ELF-1 (cell line): ENCODE results near the gene RD3L.
A peak's percentile ranks its signal among the peaks of the same experiment; 100 is the strongest.

Source experiments
- DNase-seq: peaks from one replicate; pipeline ENCODE4 v3.0.0-alpha.2; 2016; ENCODE audit warnings: low read depth, low spot score

RD3L gene

DNA sequence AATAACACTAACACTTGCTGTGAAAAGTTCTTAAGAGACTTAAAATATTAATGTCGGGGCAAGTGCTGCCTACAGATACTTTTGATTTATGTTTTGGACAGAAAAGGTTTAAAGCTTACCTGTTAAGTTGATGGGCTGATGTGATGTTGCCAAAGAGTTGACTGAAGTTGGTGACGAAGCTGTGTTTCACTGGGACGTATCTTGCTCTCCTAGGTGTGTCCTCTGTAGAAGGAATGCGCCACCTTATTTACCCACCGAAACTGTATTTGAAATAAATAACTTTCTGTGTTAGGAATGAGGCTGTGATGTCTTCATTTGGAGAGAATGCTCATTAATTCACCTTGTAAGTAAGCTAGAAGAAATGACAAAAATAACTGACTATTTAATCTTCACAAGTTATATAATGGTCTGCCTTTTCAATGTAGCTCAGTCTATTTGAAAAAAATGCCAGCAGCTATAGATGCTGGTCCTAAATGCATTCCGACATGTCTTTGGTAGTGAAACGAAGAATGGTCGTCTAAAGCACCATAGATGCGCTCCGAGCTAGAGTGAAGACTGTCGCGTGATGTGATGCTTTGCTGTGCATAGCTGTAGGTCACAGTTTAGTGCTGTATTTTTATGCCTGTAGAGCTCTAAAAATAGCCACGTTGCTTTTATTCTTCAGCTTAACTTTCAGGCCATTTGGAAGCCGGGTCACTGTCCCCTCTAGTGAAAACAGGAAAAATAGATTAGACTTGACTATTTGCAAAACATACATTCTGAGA is at the start of gene RD3L:
RD3L (minus strand) TSS at position 557 of the 764 bp plus-strand sequence. CDS start 834 bp downstream, outside the sequence.
- no peak for DNase-seq

DNA sequence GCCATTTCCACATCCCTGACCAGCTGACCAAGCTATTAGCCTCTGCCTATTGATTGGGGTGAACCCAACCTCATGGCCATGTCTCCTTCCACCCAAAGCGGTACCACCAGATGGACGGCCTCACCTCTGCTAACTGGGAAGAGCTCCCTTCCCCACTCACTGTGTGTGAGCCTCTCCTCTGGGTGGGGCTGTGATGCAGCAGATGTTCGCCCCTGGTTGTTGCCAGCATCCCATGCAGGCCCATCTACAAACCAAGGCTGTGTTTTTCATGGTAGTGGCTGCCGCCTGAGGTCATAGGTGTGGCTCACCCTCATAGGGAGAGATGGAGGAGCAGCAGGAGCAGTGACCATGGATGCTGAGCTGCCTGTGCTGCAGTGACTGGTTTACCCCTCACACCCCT is 47.6 kb upstream of the RD3L start:
- no peak for DNase-seq

DNA sequence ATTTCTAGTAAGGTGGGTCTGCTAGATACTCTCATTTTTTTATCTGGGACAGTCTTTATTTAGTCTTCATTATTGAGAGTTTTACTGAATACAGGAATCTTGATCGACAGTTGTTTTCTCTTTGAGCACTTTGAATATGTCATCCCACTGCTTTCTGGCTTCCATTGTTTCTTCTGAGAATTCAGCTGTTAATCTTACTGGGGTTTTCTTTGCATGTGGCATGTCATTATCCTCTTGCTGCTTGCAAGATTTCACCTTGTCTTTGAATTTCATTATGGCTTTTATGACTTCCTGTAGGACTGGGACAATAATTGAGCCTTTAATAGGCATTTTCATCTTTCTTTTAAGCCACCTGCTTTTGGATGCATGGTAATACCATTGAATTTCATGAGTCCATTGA is 46.7 kb upstream of the RD3L start:
- no peak for DNase-seq

DNA sequence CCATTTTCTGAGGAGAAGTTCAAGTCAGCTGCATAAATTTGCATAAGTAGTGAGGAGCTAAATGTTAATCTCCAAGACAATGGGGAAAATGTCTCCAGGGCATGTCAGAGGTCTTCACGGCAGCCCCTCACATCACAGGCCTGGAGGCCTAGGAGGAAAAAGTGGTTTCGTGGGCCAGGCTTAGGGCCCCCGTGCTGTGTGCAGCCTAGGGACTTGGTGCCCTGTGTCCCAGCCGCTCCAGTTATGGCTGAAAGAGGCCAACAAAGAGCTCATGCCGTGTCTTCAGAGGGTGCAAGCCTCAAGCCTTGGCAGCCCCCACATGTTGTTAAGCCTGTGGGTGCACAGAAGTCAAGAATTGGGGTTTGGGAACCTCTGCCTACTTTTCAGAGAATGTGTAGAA is 41.9 kb upstream of the RD3L start:
- no peak for DNase-seq

DNA sequence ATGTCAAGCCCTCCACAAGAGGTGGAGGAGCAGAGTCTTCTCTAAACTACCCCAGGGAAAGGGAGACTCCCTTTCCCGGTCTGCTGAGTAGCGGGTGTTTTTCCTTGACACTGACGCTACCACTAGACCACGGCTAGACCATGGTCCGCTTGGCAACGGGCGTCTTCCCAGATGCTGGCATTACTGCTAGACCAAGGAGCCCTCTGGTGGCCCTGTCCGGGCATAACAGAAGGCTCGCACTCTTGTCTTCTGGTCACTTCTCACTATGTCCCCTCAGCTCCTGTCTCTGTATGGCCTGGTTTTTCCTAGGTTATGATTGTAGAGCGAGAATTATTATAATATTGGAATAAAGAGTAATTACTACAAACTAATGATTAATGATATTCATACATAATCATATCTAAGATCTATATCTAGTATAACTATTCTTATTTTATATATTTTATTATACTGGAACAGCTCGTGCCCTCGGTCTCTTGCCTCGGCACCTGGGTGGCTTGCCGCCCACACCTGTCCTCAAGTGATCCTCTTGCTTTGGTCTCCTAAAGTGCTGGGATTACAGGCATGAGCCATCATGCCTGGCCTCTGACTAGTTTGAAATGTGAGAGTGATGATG is 38.4 kb upstream of the RD3L start:
- peak; percentile 40 for DNase-seq

DNA sequence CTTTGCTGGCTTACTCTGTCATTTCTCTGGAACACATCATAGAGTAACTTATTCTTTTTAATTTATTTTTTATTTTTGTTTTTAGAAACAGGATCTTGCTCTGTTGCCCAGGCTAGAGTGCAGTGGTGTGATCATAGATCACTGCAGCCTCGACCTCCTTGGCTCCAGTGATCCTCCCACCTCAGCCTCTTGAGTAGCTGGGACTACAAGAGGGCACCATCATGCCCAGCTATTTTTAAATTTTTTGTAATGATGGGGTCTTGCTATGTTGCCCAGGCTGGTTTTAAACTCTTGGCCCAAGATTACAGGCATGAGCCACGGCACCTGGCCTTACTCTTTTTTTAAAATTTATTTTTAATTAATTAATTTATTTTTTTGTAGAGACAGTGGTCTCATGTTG is 32.2 kb upstream of the RD3L start:
- no peak for DNase-seq

DNA sequence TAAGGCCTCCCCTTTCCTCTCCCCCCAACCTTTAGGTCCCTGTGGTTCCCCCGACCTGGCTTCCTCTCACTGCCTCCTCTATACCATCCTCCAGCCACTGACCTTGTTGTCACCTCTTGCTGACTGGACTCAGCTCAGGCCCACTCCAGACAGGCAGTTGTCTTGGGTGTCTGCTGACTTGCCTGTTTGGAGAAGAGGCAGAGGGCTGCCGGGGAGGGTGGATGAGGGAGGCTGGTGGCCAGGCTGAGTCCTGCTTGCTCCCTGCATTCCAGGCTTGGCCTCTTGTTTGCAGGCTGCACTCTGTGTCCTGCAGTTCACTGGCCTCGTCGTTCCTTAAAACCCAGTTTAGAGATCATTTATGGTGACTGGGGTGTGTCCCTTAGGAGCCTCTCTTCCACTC is 31.0 kb upstream of the RD3L start:
- DNase-seq = peak; percentile 15

DNA sequence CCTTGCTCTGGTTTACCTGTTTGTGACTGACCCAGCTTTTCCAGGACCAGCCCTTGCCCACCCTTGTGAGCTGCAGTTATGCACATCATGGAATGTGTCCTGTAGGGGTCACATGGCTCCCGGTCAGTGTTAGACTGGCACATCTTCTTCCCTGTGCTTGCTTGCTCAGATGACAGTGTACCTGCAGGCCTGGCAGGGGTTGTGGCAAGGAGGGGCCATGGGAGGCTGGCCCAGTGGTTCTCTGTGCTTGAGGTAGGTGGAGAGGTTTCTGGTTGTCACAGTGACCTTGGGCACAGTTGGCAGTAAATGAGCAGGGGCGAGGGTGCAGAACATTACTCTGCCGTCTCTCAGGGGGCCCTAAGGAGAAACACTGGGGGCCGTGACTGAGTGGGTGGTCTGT is 27.6 kb upstream of the RD3L start:
- no peak for DNase-seq

DNA sequence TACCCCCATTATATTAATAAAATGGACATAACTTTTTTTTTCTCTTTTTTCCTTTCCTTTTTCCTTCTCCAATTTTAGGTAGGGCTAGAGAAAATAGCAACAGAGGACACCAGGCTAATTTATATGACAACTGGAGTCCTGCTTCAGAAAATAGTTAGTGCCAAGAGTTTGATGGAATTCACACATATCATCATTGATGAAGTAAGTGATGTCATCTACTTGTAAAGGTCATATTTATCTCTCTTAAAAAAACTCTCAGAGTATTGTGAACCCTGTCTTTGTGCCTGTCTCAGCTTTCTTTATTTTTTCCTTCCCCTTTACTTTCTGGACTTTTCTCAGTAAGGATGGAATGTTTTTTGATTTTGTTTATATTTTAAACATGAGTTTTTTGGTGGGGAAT is 24.3 kb upstream of the RD3L start:
- DNase-seq = no peak

DNA sequence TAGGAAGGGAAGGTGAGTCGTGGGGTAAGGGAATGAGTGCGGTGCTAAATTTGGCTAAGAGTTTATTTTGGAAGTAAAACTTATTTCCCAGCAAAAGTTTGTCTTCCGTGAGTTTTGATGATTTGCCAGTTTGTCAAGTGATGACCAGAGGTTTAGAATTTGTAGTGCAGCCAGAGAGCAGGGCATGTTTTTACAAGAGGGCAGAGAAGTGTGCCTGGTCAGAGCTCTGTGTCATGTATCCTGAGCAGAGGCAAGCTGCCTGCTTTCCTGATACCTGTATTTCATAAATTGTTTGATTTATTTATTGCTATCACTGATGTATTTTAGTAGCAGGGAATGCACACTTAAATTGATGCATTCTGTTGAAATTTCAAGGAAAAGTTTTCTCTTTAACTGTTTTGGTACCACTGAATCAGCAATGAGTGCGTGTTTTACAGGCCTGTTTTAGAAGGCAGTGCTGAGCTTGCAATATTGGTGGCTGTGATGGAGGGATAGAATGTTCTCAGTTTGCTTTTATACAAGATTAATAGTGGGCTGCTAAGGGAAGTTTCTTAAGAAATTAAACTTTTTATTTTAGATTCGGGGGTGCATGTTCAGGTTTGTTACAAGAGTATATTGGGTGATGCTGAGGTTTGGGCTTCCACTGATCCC is 19.7 kb upstream of the RD3L start:
- DNase-seq = no peak

DNA sequence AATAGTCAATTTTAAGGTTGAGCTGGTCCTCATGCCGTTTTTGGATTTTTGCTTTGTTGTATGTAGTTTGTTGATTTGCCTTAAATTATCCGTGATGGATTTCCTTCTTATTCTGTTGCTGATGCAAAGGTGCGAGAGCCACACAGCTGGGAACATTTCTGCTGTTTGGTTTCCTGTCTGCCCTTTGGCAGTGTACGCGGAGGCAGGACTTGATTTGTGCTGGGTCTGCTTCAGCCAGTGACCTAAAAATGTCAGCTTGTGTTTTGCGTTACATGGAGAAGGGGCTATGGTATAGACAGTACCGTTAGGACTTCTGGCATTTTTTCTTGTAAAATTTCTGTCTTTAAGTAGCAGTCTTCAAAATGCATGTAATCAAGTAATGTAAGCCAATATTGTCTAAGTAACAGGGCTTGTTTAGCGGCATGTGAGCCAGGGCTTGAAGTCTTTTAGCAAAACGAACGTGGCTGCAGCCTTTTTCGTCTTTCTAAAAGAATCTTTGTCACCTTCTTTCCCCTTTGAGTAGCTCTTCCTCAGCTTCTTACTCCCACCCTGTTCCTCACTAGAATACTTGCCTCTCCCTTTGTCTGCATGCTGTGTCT is 18.2 kb upstream of the RD3L start:
- DNase-seq = no peak

DNA sequence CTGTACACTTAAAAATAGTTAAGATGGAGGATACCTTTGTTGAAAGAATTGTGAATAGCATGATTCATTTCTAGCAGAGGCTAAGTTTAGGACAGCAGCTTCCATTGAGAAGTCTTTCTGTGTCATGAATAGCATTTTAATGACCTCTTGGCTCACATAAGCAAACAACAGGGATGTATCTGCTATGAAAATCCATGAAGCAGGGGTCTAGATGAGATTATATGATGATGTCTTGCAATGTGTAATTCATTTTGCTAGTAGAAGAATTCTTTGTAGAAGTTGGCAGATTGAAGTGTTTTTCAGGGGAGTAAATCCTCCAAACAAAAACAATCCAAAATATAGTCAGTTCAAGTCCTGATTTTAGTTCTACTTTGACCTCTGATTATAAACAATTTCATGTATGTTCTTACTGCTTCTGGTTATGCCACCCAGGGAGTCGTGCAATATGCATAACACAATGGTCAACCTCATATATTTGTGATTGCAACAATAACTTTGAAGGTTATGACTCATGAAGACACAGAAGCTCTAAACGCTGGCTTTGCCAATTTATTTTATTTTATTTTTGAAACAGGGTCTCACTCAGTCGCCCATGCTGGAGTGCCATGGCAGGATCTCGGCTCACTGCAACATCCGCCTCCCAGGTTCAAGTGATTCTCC is 6.9 kb upstream of the RD3L start:
- DNase-seq = no peak

DNA sequence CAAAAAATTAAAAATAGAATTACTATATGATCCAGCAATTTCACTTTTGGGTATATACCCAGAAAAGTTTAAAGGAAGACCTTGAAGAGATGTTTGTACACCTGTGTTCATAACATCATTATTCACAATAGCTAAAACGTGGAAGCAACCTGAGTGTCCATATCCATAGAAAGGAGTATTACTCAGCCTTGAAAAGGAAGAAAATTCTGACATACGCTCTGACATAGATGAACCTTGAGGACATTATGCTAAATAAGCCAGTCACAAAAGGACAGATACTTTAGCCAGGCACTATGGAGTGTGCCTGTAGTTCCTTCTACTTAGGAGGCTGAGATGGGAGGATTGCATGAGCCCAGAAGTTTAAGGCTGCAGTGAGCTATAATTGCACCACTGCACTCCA is 6.1 kb upstream of the RD3L start:
- no peak for DNase-seq

DNA sequence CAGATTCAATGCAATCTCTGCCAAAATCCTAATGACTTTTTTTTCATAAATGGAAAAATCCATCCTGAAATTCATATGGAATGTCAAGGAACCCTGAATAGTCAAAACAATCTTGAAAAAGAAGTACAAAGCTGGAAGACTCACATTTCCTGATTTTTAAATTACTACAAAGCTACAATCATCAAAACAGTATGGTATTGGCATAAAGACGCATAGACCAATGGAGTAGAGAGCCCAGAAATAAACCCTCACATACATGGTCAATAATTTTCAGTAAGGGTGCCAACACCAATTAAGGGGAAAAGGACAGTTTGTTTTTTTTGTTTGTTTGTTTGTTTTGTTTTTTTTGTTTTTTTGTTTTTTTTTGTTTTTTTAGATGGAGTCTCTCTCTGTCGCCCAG is 4.6 kb upstream of the RD3L start:
- DNase-seq = no peak

DNA sequence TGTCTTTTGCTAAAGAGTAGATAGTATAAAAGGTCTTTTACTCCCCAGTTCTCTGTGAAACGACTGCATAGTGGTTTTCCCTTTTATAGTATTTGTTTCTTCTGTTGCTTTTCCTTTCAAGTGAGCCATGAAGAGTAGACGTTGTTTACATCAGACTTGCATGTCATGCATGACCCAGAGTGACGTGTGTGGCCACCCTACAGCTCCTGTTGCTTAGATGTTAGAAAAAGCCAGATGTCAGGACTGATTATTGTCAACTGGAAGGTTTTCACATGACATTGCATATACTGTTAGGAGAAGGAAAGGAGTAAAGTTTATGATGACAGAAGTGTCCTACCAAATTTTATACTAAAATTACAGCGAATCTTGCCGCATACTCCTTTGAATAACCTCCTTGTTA is 1.3 kb upstream of the RD3L start:
- no peak for DNase-seq

DNA sequence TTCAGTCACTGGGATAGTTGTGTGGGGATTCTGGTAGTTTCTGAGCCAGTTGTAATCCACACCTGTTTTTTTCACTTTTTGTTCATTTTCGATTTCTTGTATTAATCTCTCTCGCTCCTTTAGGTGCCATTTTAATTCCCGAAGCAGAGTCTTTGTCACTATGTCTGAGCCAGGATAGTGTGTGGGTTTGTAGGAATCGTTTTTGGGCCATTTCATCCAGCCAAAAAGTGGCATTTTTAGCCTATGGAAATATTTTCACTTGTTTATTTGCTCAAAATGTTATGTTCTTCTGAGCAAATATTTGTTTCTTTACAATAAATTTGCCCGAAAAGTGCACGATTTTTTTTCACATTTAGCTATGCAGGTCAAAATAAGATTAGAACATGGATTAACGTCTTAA is 867 bp downstream of the RD3L start:
- no peak for DNase-seq

DNA sequence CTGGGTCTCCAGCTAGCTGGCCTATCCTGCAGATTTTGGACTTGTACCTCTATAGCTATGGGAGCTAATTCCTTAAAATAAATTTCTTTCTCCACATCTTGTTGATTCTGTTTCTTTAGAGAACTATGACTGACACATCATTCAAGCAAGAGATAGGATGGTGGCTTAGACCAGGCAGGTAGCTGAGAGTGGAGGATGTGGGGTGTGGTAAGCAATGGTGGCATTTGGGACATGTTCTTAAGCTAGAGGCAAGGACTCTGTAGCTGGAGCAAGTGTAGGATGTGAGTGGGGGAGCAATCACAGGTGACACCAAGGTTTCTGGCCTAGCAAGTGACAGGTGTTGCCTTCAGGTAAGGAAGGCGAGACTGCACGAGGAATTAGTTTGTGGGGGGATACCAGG is 7.2 kb downstream of the RD3L start:
- no peak for DNase-seq

DNA sequence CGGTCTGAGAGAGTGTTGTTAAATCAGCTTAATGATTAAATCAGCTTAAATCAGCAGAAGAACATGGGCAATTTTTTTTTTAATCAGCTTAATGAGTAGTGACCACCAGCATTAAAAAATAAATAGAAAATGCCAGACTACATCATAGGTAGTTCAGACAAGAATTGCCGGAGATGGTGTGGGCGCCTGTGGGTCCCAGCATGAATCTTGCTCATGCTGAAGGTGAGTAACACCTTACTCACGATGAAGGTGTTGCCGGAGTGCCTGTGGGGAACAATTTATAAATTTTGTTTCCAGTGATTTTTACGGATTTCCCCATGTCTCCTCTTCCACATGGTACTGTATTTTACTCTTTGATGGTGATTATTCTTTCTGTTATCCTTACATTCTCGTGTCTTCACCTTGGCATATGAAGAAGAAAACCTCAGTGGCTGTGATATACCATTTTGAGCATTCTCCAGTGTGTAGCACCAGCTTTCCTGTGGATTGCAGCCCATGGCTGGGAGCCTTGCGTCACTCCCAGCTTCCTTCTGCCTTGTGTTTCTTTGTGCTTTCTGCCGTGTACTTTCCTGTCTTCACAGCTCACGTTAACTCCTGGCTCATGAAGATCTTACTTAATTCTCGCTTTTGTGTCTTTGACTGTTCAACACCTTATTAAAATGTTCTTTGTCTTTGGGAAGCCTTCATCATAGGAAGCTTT is 9.4 kb downstream of the RD3L start:
- DNase-seq = no peak

DNA sequence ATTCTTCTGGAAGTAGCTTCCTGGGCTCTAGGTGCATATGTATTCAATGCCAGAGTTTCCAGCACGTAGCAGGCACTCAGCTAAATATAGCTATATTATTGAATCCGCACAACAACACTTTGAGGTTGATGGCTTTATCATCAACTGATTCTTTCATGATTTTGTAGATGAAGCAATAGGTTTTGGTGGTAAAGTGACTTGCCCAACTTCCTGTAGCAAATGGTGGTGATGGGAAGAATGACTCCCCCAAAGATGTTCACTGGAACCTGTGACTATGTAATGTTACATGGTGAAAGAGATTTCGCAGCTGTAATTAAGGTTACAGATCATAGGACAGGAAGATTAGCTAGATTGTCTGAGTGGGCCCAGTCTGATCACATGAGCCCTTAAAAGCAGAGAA is 10.9 kb downstream of the RD3L start:
- DNase-seq = no peak

DNA sequence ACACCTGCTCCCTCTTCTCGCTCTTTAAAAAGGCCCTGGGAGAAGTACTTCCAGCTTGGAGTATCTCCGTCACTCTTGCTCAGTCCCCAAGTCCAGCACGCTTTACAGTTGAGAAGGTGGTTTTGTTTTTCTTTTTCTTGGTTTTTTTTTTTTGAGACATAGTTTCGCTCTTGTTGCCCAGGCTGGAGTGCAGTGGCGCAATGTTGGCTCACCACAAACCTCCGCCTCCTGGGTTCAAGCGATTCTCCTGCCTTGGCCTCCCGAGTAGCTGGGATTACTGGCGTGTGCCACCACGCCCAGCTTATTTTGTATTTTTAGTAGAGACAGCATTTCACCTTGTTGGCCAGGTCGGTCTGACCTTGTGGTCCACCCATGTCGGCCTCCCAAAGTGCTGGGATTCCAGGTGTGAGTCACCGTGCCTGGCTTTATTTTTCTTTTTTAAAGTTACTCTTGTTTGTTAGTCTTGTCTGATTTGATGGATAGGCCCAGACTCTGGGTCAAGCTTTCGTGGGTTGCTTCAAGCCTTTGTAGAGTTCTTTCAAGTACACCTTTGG is 12.2 kb downstream of the RD3L start:
- DNase-seq = no peak
